Activated gamma-delta T cell treated with Interleukin-2 at 50 U/mL for 16 hours (primary cell): ENCODE data around the gene MYOZ3.

ENCODE experiments used
- DNase-seq: peaks from one replicate; pipeline ENCODE4 v3.0.0-alpha.2; 2020

The MYOZ3 gene

GRCh38 chr5:150627731-150628545 lies 33.1 kb upstream of the MYOZ3 start:
- no peak for DNase-seq

- no peak for DNase-seq
Observed at GRCh38 chr5:150628936-150629485, 32.0 kb upstream of the MYOZ3 start.

- no peak for DNase-seq
Observed at GRCh38 chr5:150630016-150630415, 31.0 kb upstream of the MYOZ3 start.

GRCh38 chr5:150630461-150631325 lies 30.4 kb upstream of the MYOZ3 start:
- no peak for DNase-seq

GRCh38 chr5:150631326-150631701 lies 29.7 kb upstream of the MYOZ3 start:
- DNase-seq = no peak

GRCh38 chr5:150632305-150633160 lies 28.5 kb upstream of the MYOZ3 start:
- no peak for DNase-seq

GRCh38 chr5:150633429-150633828 lies 27.6 kb upstream of the MYOZ3 start:
- no peak for DNase-seq

- no peak for DNase-seq
Observed at GRCh38 chr5:150636391-150637244, 24.4 kb upstream of the MYOZ3 start.

GRCh38 chr5:150637245-150638052 lies 23.6 kb upstream of the MYOZ3 start:
- no peak for DNase-seq

- DNase-seq = no peak
Observed at GRCh38 chr5:150638053-150638444, 23.0 kb upstream of the MYOZ3 start.

- DNase-seq = no peak
Observed at GRCh38 chr5:150638488-150639376, 22.3 kb upstream of the MYOZ3 start.

GRCh38 chr5:150639377-150639692 lies 21.7 kb upstream of the MYOZ3 start:
- no peak for DNase-seq

GRCh38 chr5:150639751-150640150 lies 21.3 kb upstream of the MYOZ3 start:
- DNase-seq = no peak

- DNase-seq = no peak
Observed at GRCh38 chr5:150640311-150641005, 20.6 kb upstream of the MYOZ3 start, which contains the start of gene SYNPO. TSS of gene SYNPO (plus strand) at chr5:150640660. CDS start at chr5:150648276, 7,616 bp downstream.

GRCh38 chr5:150641006-150641570 lies 20.0 kb upstream of the MYOZ3 start:
- DNase-seq = no peak

- no peak for DNase-seq
Observed at GRCh38 chr5:150641824-150642566, 19.1 kb upstream of the MYOZ3 start.

- no peak for DNase-seq
Observed at GRCh38 chr5:150642567-150642927, 18.5 kb upstream of the MYOZ3 start.
